Natural killer cell treated with Interleukin-12 subunit alpha and Interleukin-12 subunit beta and Interleukin-15 and Interleukin-18, amount 100 ng/mL, for 72 hours (primary cell): ENCODE data around the gene SERPINE2. TPM values are rescaled to one million over a fixed set of nuclear protein-coding genes. Genes with fewer than 3 reads are reported as not detected.

Experiments used
- ATAC-seq, 2 donors: fragments of 150-1000 bp; cut with Tn5 transposase in 1 of 2; sonication (Bioruptor Pico), chemical (Tn5 transposase) in 1 of 2; 2 replicates each; pipeline ENCODE4 v1.10.0; 2021
- DNase-seq: peaks from one replicate; pipeline ENCODE4 v3.0.0; 2022; ENCODE audit warnings: low spot score
- H3K27ac Mint-ChIP-seq, 2 donors: 1 replicate in 1 of 2; 2 replicates in 1 of 2; pipeline ENCODE4 v1.8.0; 2022; ENCODE audit warnings: mixed read lengths in 2 of 2, mild to moderate bottlenecking in 1 of 2, moderate library complexity in 1 of 2
- H3K27me3 Mint-ChIP-seq, 2 donors: 1 replicate in 1 of 2; 2 replicates in 1 of 2; pipeline ENCODE4 v1.8.0; 2022; ENCODE audit warnings: mixed read lengths in 2 of 2
- H3K36me3 Mint-ChIP-seq: one replicate; pipeline ENCODE4 v1.8.0; 2022; ENCODE audit warnings: mixed read lengths
- H3K4me1 Mint-ChIP-seq, 2 donors: 1 replicate in 1 of 2; 2 replicates in 1 of 2; pipeline ENCODE4 v1.8.0; 2022; ENCODE audit warnings: low read depth in 2 of 2, mixed read lengths in 2 of 2, mild to moderate bottlenecking in 1 of 2
- H3K4me3 Mint-ChIP-seq: one replicate; pipeline ENCODE4 v1.8.0; 2022; ENCODE audit warnings: mixed read lengths
- H3K9me3 Mint-ChIP-seq: 2 replicates; pipeline ENCODE4 v1.8.0; 2022; ENCODE audit warnings: mixed read lengths
- total RNA-seq, 2 donors: library from RNA; stranded (reverse); gene quantifications; one replicate each; pipeline ENCODE4 v1.2.3, GENCODE V29; 2022

SERPINE2 gene
- total RNA-seq: 1 to 10 TPM; 1.2 to 2.6 TPM

DNA sequence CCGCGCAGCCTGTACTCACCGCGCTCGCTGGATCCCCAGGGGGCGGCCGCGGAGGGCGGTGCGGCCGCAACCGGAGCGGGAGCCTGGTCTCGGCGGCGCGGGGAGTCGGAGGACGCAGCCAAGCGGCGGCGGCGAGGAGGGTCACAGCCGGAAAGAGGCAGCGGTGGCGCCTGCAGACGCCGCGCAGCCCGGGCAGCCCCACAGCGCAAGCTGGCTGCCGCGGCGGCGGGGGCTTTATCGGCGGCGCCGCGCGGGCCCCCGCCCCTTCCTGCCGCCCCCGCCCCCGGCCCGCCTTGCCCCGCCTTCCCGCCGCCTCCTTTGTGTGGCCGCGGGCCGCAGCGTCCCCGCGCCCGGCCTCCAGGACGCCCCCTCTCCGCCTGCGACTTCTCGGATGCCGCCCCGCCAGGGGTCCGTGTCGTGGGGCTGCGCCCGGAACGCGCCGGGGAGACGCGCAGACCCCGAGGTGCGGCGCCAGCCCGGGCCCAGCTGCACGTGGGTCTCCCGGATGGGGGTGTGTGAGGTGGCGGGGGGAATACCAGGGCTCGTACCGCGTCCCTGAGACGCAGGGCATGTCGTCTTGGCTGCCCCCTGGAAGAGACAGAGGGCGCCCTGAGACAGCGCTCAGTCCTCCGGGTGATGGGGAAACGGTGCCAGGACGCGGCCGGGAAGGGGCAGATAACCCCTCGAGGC is at the start of gene SERPINE2:
TSS of gene SERPINE2 (minus strand) at position 207 of the 690 bp plus-strand sequence. CDS start 37,386 bp downstream, outside the sequence.
- peaks cover 39 to 83% of the 10 kb centered on the region in 2 donors for H3K27me3 Mint-ChIP-seq
- DNase-seq (no peak), ATAC-seq (peak; percentile 80 to 86)
- H3K9me3 Mint-ChIP-seq: no peaks in the 10 kb centered on the region
- peaks cover 9 to 20% of the 10 kb centered on the region in 2 donors for H3K4me1 Mint-ChIP-seq
- H3K27ac Mint-ChIP-seq: no peak within 1 kb of the TSS
- H3K36me3 Mint-ChIP-seq: no peaks in the 10 kb centered on the region
- peak within 1 kb of the TSS; percentile 91 for H3K4me3 Mint-ChIP-seq

DNA sequence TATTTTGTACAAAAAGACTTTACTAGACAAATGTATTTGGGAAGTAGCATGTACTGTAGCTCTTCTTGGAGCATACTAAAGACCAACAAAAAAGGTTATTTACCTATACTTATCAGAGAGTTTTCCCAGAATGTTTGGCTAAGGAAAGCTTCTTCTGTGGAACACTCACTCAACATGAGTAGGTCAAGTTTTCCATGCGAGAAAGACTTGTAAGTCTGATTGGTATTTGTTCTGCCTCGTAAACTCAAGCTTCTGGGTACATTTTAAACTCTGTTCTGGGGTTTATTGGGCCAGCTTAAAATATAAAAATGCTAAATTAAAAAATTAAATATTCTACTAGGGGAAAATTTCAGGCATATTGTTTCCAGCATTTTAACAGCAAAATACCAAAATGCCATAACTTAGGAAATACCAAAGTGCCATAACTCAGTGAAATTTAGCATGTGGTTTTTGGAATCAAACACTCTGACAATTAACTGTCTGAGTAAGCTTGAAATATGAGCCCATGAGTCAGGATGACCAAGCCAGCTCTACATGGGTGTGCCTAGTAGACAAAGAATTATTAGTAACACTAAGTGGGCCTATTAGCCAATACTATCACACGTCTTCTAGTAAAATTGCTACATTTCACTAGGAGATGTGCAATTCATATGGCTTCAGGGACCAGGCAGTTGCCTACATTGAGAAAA is 47.3 kb upstream of the SERPINE2 start:
- DNase-seq: no peak
- H3K4me3 Mint-ChIP-seq: no peak overlapping the region

GRCh38 chr2:224085811-224086210 is 46.7 kb upstream of the SERPINE2 start:
- Mint-ChIP-seq H3K36me3 (no peaks in the 10 kb centered on the region), H3K27me3 (peaks cover 4 to 20% of the 10 kb centered on the region in 2 donors)
- ATAC-seq: no peak

More for the DNA sequence above, 47.3 kb upstream of the SERPINE2 start:
- no peak for ATAC-seq
- Mint-ChIP-seq H3K27ac (no peak overlapping the region), H3K9me3 (no peaks in the 10 kb centered on the region), H3K4me1 (no peaks in the 10 kb centered on the region), H3K36me3 (no peaks in the 10 kb centered on the region), H3K27me3 (peaks cover 4 to 19% of the 10 kb centered on the region in 2 donors)

GRCh38 chr2:224085246-224085645 is 46.2 kb upstream of the SERPINE2 start:
- Mint-ChIP-seq H3K4me1 (no peaks in the 10 kb centered on the region), H3K36me3 (no peaks in the 10 kb centered on the region), H3K9me3 (no peaks in the 10 kb centered on the region), H3K27me3 (peaks cover 4 to 20% of the 10 kb centered on the region in 2 donors), H3K27ac (no peak overlapping the region), H3K4me3 (no peak overlapping the region)
- no peak for ATAC-seq
- no peak for DNase-seq

More at GRCh38 chr2:224085811-224086210, 46.7 kb upstream of the SERPINE2 start:
- H3K4me3 Mint-ChIP-seq: no peak overlapping the region
- no peaks in the 10 kb centered on the region for H3K4me1 Mint-ChIP-seq
- no peak for DNase-seq
- no peaks in the 10 kb centered on the region for H3K9me3 Mint-ChIP-seq
- no peak overlapping the region for H3K27ac Mint-ChIP-seq

DNA sequence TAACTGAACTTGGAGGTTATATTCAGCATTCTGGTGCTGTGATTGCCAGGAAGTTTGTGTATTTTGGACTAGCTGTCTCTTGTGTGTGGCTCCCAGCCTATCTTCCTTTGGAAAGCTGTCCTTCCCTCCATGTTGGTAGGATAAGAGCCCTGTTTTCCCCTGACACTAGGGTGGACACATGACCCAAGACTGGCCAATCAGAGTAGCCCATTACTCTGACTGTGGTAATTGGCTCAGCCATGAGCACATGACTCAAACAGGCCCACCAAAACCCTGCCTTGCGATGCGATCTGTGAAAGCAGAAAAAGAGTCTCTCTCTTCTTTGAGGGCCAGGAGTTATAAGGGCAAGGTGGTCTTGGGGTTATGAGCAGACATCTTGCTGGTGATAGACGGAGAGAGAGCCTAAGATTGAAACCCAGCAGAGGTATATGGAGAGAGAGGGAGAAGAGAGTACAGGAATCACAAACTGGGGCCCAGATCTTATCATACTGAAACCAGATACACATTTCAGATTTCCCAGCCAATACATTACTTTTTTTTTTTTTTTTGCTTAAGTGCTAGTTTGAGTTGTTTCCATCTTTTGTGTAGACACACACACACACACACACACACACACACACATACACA is 45.3 kb upstream of the SERPINE2 start:
- peaks cover 4 to 20% of the 10 kb centered on the region in 2 donors for H3K27me3 Mint-ChIP-seq
- DNase-seq (no peak), ATAC-seq (no peak)
- no peaks in the 10 kb centered on the region for H3K4me1 Mint-ChIP-seq
- no peaks in the 10 kb centered on the region for H3K36me3 Mint-ChIP-seq
- H3K27ac Mint-ChIP-seq: no peak overlapping the region
- no peak overlapping the region for H3K4me3 Mint-ChIP-seq
- no peaks in the 10 kb centered on the region for H3K9me3 Mint-ChIP-seq

GRCh38 chr2:224083638-224084037 is 44.6 kb upstream of the SERPINE2 start:
- ATAC-seq: no peak
- no peak overlapping the region for H3K27ac Mint-ChIP-seq
- H3K36me3 Mint-ChIP-seq: no peaks in the 10 kb centered on the region
- H3K4me3 Mint-ChIP-seq: no peak overlapping the region
- H3K4me1 Mint-ChIP-seq: no peaks in the 10 kb centered on the region
- DNase-seq: no peak
- H3K9me3 Mint-ChIP-seq: no peaks in the 10 kb centered on the region
- peaks cover 4 to 20% of the 10 kb centered on the region in 2 donors for H3K27me3 Mint-ChIP-seq

DNA sequence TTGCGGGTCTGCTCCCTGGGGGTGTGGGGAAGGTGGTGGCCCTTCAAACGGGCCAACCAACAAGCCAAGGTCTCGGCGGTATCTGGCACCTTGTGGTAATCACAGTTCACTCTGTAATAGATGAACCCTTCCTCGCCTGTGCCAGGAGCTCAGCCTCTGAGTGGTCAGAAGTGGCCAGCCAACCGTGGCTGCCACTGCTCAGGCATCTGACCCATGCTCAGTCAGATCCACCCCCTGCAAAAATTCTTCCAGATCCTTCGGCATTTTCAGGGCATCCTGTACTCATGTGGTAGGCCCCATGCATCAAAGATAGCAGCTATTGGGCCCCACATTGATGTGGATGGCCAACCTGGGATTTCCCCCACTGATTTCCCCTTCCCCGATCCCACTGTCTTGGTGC is 39.6 kb upstream of the SERPINE2 start:
- Mint-ChIP-seq H3K4me1 (no peaks in the 10 kb centered on the region), H3K27me3 (peaks cover 4 to 20% of the 10 kb centered on the region in 2 donors), H3K27ac (no peak overlapping the region), H3K9me3 (no peaks in the 10 kb centered on the region), H3K36me3 (no peaks in the 10 kb centered on the region), H3K4me3 (no peak overlapping the region)
- ATAC-seq (no peak), DNase-seq (no peak)

DNA sequence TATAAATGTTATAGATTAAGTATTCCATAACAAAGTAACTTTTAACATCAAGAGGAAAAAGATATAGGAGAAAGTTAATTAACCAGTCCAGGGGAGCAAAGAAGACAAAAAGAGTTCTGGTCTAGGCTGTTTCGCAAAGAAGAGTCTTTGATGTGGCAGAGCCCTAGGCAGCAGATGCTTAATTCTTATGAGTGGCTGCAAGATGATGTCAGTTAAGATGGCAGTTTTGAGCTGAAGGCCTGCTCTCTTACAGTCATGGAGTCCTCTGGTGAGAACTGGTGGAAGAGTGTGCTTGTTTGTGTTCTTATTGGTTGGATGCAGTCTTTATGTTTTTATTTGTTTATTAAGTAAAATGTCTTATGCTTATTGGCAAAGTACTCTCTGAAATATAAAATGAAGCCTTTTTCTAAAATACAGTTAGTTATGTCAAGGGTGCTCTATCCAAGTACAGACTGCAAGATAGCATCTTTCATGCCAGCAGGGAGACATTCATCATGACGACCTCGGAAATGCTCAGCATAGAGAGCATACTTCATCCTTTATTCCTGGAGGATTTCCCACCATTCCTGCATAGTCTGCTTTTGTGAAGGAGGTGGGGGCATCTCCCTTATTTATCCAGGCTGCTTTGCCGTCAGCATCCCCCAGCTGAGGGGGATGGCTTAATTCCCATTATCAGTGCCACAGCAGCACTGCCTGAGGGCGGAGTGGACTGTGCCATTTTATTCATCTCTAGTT is 38.9 kb upstream of the SERPINE2 start:
- peaks cover 3 to 17% of the 10 kb centered on the region in 2 donors for H3K27me3 Mint-ChIP-seq
- no peak overlapping the region for H3K4me3 Mint-ChIP-seq
- no peaks in the 10 kb centered on the region for H3K36me3 Mint-ChIP-seq
- H3K4me1 Mint-ChIP-seq: no peaks in the 10 kb centered on the region
- ATAC-seq (no peak), DNase-seq (no peak)
- no peak overlapping the region for H3K27ac Mint-ChIP-seq
- H3K9me3 Mint-ChIP-seq: no peaks in the 10 kb centered on the region

DNA sequence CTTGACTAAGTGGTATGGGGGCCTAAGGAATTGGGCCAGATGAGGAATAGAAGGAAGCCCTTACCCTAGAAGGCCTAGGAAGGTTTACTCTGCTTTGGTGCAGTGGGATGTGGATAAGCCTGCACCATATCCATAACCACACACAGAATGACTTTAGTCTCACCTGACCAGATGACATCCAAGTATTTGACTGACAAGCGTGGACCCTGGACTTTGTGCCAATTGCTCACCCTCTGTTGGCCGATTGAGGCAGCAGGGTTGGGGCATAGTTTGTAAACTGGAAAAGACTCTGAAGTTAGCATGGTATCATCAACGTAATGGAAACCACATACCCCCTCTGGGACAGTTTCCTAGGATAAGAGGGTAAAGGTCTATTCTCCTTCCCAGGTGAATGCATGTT is 36.5 kb upstream of the SERPINE2 start:
- ATAC-seq (no peak), DNase-seq (no peak)
- no peaks in the 10 kb centered on the region for H3K36me3 Mint-ChIP-seq
- no peaks in the 10 kb centered on the region for H3K4me1 Mint-ChIP-seq
- H3K9me3 Mint-ChIP-seq: no peaks in the 10 kb centered on the region
- no peak overlapping the region for H3K27ac Mint-ChIP-seq
- H3K4me3 Mint-ChIP-seq: no peak overlapping the region
- peaks cover 0 to 3% of the 10 kb centered on the region in 2 donors for H3K27me3 Mint-ChIP-seq

DNA sequence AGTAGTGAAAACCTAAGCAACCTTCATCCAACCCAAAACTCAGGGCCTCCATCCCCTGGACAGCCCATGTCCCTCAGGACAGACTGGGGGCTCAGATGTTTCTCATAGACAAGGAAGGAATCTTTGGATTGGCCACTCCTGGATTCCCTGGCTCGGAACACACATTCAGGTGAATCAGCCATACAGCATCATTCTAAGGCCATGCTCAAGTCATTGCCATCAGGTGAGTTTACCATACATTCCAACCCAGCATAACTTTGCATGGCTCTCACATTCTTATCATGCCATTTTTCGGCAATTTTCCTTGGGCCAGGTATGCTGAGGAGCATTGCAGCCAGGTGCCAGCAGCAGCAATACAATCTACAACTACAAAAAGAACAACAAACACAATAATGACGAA is 34.6 kb upstream of the SERPINE2 start:
- Mint-ChIP-seq H3K27ac (no peak overlapping the region), H3K36me3 (no peaks in the 10 kb centered on the region), H3K4me1 (no peaks in the 10 kb centered on the region), H3K27me3 (peaks cover 0 to 7% of the 10 kb centered on the region in 2 donors), H3K9me3 (no peaks in the 10 kb centered on the region), H3K4me3 (no peak overlapping the region)
- DNase-seq (no peak), ATAC-seq (no peak)

- Mint-ChIP-seq H3K4me3 (no peak overlapping the region), H3K27me3 (peaks cover 6 to 10% of the 10 kb centered on the region in 2 donors), H3K36me3 (no peaks in the 10 kb centered on the region), H3K4me1 (no peaks in the 10 kb centered on the region), H3K9me3 (no peaks in the 10 kb centered on the region), H3K27ac (no peak overlapping the region)
- ATAC-seq: no peak
- DNase-seq: no peak
Observed at GRCh38 chr2:224072541-224073188, 33.6 kb upstream of the SERPINE2 start.

- Mint-ChIP-seq H3K4me3 (no peak overlapping the region), H3K27ac (no peak overlapping the region), H3K4me1 (no peaks in the 10 kb centered on the region), H3K36me3 (no peaks in the 10 kb centered on the region), H3K27me3 (peaks cover 9 to 13% of the 10 kb centered on the region in 2 donors), H3K9me3 (no peaks in the 10 kb centered on the region)
- ATAC-seq: no peak
- no peak for DNase-seq
Observed at GRCh38 chr2:224069172-224069571, 30.1 kb upstream of the SERPINE2 start.

DNA sequence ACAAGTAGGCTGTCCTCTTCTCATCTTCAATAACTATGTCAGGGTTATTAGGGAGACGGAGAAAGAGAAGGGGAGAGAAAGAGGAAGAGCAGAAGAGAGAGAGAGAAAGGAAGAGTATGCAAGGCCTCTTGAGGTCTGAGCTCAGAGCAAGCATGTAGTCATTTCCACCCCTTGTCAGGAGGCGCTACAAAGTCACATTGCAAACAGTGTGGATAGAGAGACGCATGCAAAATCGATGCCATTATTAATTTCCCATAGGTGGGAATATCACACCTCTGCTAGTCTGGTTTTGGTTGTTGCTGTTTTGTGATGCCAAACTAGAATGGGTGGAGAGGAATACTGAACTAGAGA is 24.2 kb upstream of the SERPINE2 start:
- DNase-seq (no peak), ATAC-seq (no peak)
- no peaks in the 10 kb centered on the region for H3K4me1 Mint-ChIP-seq
- H3K9me3 Mint-ChIP-seq: no peaks in the 10 kb centered on the region
- H3K27me3 Mint-ChIP-seq: peaks cover 9% of the 10 kb centered on the region in 2 donors
- no peak overlapping the region for H3K4me3 Mint-ChIP-seq
- H3K27ac Mint-ChIP-seq: no peak overlapping the region
- H3K36me3 Mint-ChIP-seq: no peaks in the 10 kb centered on the region
